Fibroblast of villous mesenchyme (primary cell): ENCODE measurements around the gene STOX2. TPM values are rescaled to one million over a fixed set of nuclear protein-coding genes. Genes with fewer than 3 reads are reported as not detected.

ENCODE experiments used
- DNase-seq: peaks from one replicate; pipeline ENCODE4 v3.0.0-alpha.2; 2010; ENCODE audit warnings: low read depth
- H3K4me3 ChIP-seq: 2 replicates; pipeline ENCODE4 v1.5.1; 2011; ENCODE audit warnings: low read depth, mild to moderate bottlenecking, low read length
- CTCF ChIP-seq: IDR thresholded peaks from 2 replicates; pipeline ENCODE4 v1.5.1; 2012; ENCODE audit warnings: low read depth, mild to moderate bottlenecking, low read length; ENCODE audit not compliant: insufficient read depth
- total RNA-seq: library from RNA; depleted of rRNA; stranded (reverse); fragments of >200 nt; gene quantifications from 2 replicates; pipeline ENCODE4 v1.2.3, GENCODE V29; 2012

The STOX2 gene
- total RNA-seq, 1 donor = 0.43 TPM

DNA sequence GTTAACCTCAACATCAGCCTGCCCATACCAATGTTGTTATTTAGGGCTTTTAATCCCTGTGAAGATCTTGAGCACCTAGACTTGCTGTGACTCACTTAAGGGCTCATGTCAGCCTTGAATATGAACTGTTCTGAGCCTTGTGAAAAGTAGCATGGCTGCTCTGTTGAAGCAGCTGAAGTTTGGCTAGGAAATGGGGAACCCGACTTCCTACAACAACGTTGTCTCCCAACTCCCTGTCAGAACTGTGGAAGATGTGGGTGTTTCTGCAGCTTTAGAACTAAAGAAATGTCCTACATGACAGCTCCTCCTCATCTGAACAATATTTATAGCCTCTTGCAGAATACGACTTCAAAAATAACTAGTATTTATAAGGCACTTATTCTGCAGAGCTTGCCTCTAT lies 27.5 kb downstream of the STOX2 start:
- TF ChIP-seq CTCF = no peak
- no peak for DNase-seq
- H3K4me3 ChIP-seq = no peak overlapping the region

DNA sequence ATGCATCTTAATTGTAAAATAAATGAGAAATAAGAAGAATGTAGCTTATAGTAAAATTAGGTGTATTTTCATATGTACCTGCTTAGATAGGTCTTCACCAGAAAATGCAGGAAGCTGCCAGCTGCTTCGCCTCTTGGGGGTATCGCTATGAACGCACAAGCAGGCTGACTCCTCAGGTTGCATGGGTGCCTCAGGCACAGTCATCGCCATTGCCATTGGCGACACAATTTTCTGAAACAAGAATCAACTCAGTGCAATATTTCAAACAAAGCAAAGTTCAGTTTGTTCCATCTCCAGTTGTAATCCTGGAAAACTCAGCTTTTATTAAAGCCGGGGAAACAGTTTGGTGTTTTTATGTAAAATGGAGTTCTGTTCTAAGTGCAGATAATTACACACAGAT lies 29.7 kb downstream of the STOX2 start:
- DNase-seq = no peak
- H3K4me3 ChIP-seq = no peak overlapping the region
- no peak for TF ChIP-seq CTCF

- no peak for TF ChIP-seq CTCF
- no peak for DNase-seq
- H3K4me3 ChIP-seq = no peak overlapping the region
These were observed 30.4 kb downstream of the STOX2 start for GRCh38 chr4:183935355-183936005.

DNA sequence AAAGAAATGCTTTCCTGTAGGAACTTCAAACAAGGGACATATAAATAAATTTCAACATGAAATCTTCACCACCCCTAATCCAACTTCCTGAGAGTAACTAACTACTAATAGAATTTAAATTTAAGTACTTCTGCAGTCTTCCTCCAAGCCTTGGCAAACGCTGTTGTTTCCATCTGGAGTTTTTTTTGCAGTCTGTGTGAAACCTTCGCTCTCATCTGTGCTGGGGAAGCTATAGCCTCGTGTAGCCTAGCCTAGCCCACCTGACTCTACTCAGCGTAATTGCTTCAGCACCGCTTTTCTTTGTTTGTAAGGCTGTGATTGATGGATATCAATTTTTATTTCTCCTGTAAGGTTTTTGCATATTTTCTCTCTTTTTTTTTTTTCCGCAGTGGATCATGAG lies 30.9 kb downstream of the STOX2 start:
- TF ChIP-seq CTCF = no peak
- no peak overlapping the region for H3K4me3 ChIP-seq
- no peak for DNase-seq

- TF ChIP-seq CTCF = no peak
- no peak overlapping the region for H3K4me3 ChIP-seq
- no peak for DNase-seq
These were observed 31.7 kb downstream of the STOX2 start for GRCh38 chr4:183936574-183937345.

DNA sequence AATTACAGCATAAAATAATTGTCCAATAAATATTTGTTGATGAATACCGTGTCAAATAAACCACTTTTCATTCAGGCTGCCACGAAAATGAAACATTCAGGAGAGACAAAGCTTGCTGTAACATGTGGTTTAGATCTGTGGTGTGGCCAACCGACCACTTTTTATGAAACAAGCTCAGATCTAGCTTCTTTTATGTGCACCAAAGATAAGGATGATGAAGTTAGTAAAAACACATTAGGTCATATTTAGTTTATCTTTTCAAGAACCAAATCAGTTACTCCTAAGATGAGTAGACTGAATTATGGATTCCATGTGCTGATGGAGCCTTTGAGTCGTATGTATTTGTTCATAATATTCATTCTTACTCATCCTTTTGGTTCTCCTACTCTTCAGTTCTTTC lies 35.8 kb downstream of the STOX2 start:
- no peak for DNase-seq
- no peak overlapping the region for H3K4me3 ChIP-seq
- no peak for TF ChIP-seq CTCF

- no peak for TF ChIP-seq CTCF
- no peak overlapping the region for H3K4me3 ChIP-seq
These were observed 36.9 kb downstream of the STOX2 start for GRCh38 chr4:183941964-183942363.

More at GRCh38 chr4:183941964-183942363, 36.9 kb downstream of the STOX2 start:
- no peak for DNase-seq
